ENCODE data around the gene PTPRZ1.

GRCh38 chr7:122013630-122014029 lies 140.7 kb downstream of the PTPRZ1 start:
- TF ChIP-seq, protein P1, sequence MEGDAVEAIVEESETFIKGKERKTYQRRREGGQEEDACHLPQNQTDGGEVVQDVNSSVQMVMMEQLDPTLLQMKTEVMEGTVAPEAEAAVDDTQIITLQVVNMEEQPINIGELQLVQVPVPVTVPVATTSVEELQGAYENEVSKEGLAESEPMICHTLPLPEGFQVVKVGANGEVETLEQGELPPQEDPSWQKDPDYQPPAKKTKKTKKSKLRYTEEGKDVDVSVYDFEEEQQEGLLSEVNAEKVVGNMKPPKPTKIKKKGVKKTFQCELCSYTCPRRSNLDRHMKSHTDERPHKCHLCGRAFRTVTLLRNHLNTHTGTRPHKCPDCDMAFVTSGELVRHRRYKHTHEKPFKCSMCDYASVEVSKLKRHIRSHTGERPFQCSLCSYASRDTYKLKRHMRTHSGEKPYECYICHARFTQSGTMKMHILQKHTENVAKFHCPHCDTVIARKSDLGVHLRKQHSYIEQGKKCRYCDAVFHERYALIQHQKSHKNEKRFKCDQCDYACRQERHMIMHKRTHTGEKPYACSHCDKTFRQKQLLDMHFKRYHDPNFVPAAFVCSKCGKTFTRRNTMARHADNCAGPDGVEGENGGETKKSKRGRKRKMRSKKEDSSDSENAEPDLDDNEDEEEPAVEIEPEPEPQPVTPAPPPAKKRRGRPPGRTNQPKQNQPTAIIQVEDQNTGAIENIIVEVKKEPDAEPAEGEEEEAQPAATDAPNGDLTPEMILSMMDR (IDR thresholded peaks at IDR 0.05 in 4 of 5, conservative IDR thresholded peaks at IDR 0.05 in 1 of 5) = no peak
- no peak for TF ChIP-seq POLR2A (IDR thresholded peaks at IDR 0.05)
